RPMI7951 (cell line): ENCODE measurements around the gene MARCO. TPM values are rescaled to one million over a fixed set of nuclear protein-coding genes. Genes with fewer than 3 reads are reported as not detected.

Experiments
- DNase-seq: peaks from one replicate; pipeline ENCODE4 v3.0.0-alpha.2; 2012; ENCODE audit warnings: low read depth
- total RNA-seq: library from RNA; depleted of rRNA; stranded (reverse); fragments of >200 nt; shearing (Covaris generic); gene quantifications from 2 replicates; pipeline ENCODE4 v1.2.3, GENCODE V29; 2014; rRNA removed

MARCO gene
- total RNA-seq: not detected in 2 replicates

GRCh38 chr2:118942031-118942430 is at the start of gene MARCO:
MARCO (plus strand) TSS chr2:118942194; CDS start chr2:118942301, 107 bp downstream.
- no peak for DNase-seq

GRCh38 chr2:118893100-118893499 is 48.9 kb upstream of the MARCO start:
- DNase-seq: no peak

- no peak for DNase-seq
These were observed 39.5 kb upstream of the MARCO start for GRCh38 chr2:118902266-118903028.

- no peak for DNase-seq
These were observed 39.0 kb upstream of the MARCO start for GRCh38 chr2:118903029-118903351.

- no peak for DNase-seq
These were observed 38.2 kb upstream of the MARCO start for GRCh38 chr2:118903551-118904479.

- DNase-seq: no peak
These were observed 36.8 kb upstream of the MARCO start for GRCh38 chr2:118905206-118905605.

GRCh38 chr2:118906186-118906585 is 35.8 kb upstream of the MARCO start:
- no peak for DNase-seq

GRCh38 chr2:118907759-118908158 is 34.2 kb upstream of the MARCO start:
- DNase-seq: no peak

- no peak for DNase-seq
These were observed 32.8 kb upstream of the MARCO start for GRCh38 chr2:118909191-118909590.

- DNase-seq: no peak
These were observed 30.7 kb upstream of the MARCO start for GRCh38 chr2:118911166-118911856.

- no peak for DNase-seq
These were observed 30.1 kb upstream of the MARCO start for GRCh38 chr2:118911936-118912335.

- DNase-seq: no peak
These were observed 28.7 kb upstream of the MARCO start for GRCh38 chr2:118913131-118913802.

GRCh38 chr2:118913803-118914645 is 28.0 kb upstream of the MARCO start:
- no peak for DNase-seq

GRCh38 chr2:118914721-118915453 is 27.1 kb upstream of the MARCO start:
- DNase-seq: no peak

GRCh38 chr2:118918017-118918416 is 24.0 kb upstream of the MARCO start:
- DNase-seq: no peak

GRCh38 chr2:118921646-118922045 is 20.3 kb upstream of the MARCO start:
- DNase-seq: no peak

GRCh38 chr2:118922254-118922653 is 19.7 kb upstream of the MARCO start:
- no peak for DNase-seq

- peak; percentile 17 for DNase-seq
These were observed 18.6 kb upstream of the MARCO start for GRCh38 chr2:118923371-118923770.

GRCh38 chr2:118925476-118925875 is 16.5 kb upstream of the MARCO start:
- DNase-seq: no peak

- DNase-seq: no peak
These were observed 16.0 kb upstream of the MARCO start for GRCh38 chr2:118925981-118926380.
